ENCODE results near the gene KLHL7.
"Not testable (repeated sequence)": the region's sequence is repeated elsewhere in the genome, so short reads cannot be mapped to it uniquely, and the experiment has no call there.

KLHL7 gene

GRCh38 chr7:23222439-23223030 lies 117.0 kb downstream of the KLHL7 start:
- no peak for DNase-seq

GRCh38 chr7:23224364-23224763 lies 118.8 kb downstream of the KLHL7 start:
- not testable (repeated sequence) for DNase-seq

GRCh38 chr7:23226844-23227450 lies 121.4 kb downstream of the KLHL7 start:
- no peak for DNase-seq
